Measurements from ENCODE around the gene NBPF4.
"Not testable (repeated sequence)": the region's sequence is repeated elsewhere in the genome, so short reads cannot be mapped to it uniquely, and the experiment has no call there.

The NBPF4 gene, protein sequence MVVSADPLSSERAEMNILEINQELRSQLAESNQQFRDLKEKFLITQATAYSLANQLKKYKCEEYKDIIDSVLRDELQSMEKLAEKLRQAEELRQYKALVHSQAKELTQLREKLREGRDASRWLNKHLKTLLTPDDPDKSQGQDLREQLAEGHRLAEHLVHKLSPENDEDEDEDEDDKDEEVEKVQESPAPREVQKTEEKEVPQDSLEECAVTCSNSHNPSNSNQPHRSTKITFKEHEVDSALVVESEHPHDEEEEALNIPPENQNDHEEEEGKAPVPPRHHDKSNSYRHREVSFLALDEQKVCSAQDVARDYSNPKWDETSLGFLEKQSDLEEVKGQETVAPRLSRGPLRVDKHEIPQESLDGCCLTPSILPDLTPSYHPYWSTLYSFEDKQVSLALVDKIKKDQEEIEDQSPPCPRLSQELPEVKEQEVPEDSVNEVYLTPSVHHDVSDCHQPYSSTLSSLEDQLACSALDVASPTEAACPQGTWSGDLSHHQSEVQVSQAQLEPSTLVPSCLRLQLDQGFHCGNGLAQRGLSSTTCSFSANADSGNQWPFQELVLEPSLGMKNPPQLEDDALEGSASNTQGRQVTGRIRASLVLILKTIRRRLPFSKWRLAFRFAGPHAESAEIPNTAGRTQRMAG

GRCh38 chr1:108243976-108244375, at the start of gene NBPF4:
NBPF4 (minus strand) TSS chr1:108244076; CDS start chr1:108243761, 315 bp downstream.
- DNase-seq: not testable (repeated sequence)

- DNase-seq: not testable (repeated sequence)
These were observed 38.8 kb upstream of the NBPF4 start for GRCh38 chr1:108282528-108283257.

- not testable (repeated sequence) for DNase-seq
These were observed 28.8 kb upstream of the NBPF4 start for GRCh38 chr1:108272485-108273327.

- DNase-seq: not testable (repeated sequence)
These were observed 23.2 kb upstream of the NBPF4 start for GRCh38 chr1:108267097-108267496.

GRCh38 chr1:108261967-108262366, 18.1 kb upstream of the NBPF4 start:
- not testable (repeated sequence) for DNase-seq

- not testable (repeated sequence) for DNase-seq
These were observed 17.6 kb upstream of the NBPF4 start for GRCh38 chr1:108261519-108261918.

- not testable (repeated sequence) for DNase-seq
These were observed 16.8 kb upstream of the NBPF4 start for GRCh38 chr1:108260578-108261259.

DNA sequence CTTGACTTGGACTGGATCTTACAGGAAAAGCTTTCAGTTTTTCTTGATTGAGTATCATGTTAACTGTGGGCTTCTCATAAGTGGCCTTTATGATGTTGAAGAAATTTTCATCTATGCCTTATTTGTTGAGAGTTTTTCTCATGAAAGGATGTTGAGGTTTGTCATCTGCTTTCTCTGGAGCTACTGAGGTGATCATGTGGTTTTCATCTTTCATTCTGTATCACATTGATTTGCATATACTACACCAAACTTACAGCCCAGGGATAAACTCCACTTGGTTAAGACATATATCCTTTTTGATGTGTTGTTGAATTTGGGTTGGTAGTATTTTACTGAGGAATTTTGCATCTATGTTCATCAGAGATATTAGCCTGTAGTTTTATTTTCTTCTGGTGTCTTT, 11.6 kb upstream of the NBPF4 start:
- DNase-seq: not testable (repeated sequence)

DNA sequence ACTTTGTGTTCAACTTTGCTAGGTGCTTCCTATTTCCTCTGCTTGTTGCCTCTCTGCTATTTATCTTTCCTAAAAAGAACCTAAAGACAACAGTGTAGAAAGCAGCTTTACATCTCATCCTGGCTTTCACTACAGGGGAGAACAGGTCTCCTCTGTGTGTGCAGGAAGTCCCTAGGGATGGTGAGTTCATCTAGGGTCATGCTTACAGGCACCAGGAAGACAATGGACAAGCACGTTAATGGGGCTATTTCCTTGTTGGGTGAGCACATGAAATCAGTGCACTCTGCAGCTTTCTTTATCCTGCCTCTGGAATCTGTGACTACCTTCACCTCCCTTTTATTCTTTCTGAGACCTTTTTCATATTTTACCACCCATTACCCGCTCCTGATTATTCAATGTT, 4.5 kb downstream of the NBPF4 start:
- not testable (repeated sequence) for DNase-seq

GRCh38 chr1:108235308-108235707, 8.6 kb downstream of the NBPF4 start:
- DNase-seq: not testable (repeated sequence)

DNA sequence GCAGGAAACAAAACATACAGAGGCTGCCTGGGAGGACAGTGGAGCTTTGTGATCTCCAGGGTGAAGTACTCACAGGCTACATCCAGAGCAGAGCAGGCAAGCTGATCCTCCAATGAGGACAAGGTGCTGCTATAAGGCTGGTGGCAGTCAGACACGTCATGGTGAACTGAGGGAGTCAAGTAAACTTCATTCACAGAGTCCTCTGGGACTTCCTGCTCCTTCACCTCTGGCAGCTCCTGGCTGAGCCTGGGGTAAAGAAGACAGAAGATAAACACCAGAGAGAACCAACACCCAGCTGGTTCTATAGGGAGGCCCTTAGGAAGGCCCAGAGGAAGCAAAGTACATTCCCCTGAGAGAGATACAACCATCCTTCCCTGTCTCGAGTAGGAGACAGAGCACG, 11.7 kb downstream of the NBPF4 start:
- DNase-seq: not testable (repeated sequence)

GRCh38 chr1:108229976-108230375, 13.9 kb downstream of the NBPF4 start:
- DNase-seq: not testable (repeated sequence)

- not testable (repeated sequence) for DNase-seq
These were observed 16.1 kb downstream of the NBPF4 start for GRCh38 chr1:108227772-108228171.

- not testable (repeated sequence) for DNase-seq
These were observed 17.0 kb downstream of the NBPF4 start for GRCh38 chr1:108226855-108227254.

DNA sequence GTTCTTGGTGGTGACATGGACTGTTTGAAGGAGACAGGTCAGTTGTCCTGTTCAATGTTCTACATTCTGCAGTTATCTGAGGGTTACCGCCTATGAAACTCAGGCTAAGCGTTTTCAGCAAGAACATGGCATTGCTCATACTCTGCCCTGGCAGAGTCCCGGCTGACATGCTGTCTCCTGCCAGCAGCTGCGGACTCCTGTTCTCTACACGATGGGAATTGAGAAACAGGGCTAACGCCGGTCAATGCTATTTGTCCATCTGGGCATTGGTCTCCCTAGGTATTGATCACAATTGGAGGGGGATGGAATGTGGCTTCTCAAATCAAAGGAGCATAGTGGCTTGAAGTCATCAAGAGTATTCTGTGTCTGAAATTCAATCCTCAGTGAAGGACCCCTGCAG, 20.6 kb downstream of the NBPF4 start:
- not testable (repeated sequence) for DNase-seq

DNA sequence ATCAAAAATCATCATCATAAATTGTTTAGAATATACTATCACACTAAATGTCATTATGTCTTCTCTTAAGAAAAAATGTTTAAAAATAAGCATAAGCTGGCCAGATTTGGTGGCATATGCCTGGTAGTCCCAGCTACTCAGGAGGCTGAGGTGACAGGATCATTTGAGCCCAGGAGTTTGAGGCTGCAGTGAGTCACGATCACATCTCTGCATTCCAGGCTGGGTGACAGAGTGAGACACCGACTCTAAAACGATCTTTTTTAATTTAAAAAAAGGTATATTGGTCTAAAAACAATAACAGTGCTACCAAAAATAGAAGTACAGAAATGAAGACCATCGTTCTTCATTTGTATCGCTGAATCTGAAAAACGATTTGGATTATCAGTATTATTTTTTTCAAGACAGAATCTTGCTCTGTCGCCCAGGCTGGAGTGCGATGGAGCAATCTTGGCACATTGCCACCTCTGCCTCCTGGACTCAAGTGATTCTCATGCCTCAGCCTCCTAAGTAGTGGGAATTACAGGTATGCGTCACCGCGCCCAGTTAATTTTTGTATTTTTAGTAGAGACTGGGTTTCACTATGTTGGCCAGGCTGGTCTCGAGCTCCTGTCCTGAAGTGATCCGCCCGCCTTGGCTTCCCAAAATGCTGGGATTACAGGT, 26.2 kb downstream of the NBPF4 start:
- not testable (repeated sequence) for DNase-seq

GRCh38 chr1:108217007-108217406, 26.9 kb downstream of the NBPF4 start:
- DNase-seq: not testable (repeated sequence)

DNA sequence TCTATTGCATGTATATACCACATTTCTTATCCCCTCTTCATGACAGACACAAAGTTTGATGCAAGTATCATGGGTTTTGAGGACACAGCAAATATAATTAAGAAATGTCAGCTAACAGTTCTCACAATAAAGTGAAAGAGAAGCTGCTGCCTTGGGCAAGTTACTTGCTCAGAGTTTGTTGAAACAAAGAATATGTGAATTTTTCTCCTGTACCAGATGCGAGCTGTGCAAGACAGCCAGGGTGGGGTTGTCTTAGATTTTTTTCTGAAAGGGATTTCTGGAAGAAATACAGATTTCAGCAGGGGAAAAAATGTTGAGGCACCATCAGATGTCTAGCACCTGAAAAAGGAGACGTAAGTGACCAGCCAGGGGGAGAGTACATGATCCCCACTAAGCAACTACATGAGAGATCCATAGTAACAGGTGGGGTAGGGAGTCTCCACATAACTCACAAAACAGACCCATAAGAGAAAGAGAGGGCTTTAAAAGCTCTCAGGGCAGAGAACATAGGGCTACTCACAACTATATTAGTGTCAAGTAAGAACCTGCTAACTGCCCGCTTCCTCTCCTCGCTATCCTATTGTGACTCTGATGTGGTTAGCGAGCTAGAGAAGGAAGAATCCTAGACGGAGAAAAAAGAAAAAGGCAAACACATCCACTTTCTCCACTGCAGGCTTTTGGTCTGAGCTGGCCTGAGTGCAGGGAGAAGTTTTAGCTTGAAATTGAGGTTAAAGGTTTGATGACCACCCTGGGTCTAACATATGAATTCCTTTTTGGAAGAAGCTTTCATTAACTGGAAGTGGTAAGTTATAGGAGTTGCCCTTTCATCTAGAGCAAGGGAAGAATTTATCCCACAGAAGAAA, 27.6 kb downstream of the NBPF4 start:
- not testable (repeated sequence) for DNase-seq

GRCh38 chr1:108214641-108215465, 29.0 kb downstream of the NBPF4 start:
- not testable (repeated sequence) for DNase-seq
